Stimulated activated CD4-positive, alpha-beta T cell treated with anti-CD3 and anti-CD28 coated beads, Interleukin-4, amount 100 ng/mL, for 24 hours (primary cell): ENCODE measurements around the gene IARS1.

Source experiments
- DNase-seq: peaks from one replicate; pipeline ENCODE4 v3.0.0-alpha.2; 2020

Gene IARS1

DNA sequence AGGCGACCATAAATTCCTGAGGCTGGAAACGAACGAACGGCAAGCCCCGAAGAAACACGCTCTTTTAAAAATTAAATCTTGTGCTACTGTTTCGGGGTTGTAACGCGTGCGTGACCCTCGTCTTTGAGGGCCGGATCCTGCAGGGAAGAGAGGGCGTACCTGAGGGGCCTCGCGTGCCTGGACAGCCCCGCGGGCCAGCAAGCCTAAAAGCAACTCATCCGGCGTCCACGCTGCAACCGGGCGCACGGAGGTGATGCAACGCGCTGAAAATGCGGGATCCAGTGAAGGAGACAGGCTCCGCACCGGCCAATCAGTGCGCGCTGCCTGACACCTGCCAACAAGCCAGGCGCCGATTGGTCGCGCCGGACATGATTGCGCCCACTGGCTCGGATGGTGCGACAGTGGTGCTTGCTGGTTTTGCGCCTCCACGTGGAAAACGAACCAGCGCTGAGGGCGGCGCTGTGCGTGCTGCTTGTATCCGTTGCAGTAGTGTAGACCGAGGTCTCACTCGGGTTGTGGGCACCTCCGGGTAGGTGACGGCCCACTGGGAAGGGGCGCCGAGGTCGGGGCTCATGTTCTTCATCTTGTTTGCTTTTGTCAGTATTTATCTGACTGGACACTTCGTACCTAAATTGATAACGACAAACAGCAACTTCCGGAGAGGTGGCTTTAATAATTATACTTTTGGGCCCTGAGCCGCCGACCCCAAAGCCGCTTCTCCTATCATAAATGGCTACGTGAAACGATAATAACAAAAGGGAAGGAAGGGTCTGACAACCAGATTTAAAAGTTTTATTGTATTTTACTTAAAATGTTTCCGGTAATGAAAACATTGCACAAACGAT lies at the start of gene IARS1:
IARS1 (minus strand) TSS at position 246 of the 845 bp plus-strand sequence. CDS start 4,278 bp downstream, outside the sequence.
- DNase-seq, result peak; percentile 100

GRCh38 chr9:92342825-92343488 lies 49.5 kb upstream of the IARS1 start:
- DNase-seq, result no peak

- no peak for DNase-seq
Measured at GRCh38 chr9:92341578-92341977, 48.1 kb upstream of the IARS1 start.

DNA sequence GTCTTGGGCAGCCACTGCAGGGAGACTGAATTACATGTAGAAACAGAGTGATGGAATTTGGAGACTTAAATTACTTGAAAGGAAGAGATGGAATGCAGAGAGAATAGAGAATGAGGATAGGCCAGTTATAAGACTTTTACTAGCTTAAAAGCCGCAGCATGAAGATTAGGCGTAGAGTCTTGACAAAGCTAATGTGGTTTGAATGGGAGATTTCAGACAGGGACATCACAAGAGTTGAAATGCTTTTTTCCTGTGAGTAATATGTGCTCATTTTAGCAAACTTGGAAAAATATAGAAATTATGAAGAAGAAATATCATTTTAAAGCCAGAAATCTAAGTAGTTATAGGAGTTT lies 39.8 kb upstream of the IARS1 start:
- DNase-seq, result no peak

GRCh38 chr9:92332577-92333281 lies 39.2 kb upstream of the IARS1 start:
- DNase-seq, result no peak

GRCh38 chr9:92328225-92328624 lies 34.7 kb upstream of the IARS1 start:
- no peak for DNase-seq

DNA sequence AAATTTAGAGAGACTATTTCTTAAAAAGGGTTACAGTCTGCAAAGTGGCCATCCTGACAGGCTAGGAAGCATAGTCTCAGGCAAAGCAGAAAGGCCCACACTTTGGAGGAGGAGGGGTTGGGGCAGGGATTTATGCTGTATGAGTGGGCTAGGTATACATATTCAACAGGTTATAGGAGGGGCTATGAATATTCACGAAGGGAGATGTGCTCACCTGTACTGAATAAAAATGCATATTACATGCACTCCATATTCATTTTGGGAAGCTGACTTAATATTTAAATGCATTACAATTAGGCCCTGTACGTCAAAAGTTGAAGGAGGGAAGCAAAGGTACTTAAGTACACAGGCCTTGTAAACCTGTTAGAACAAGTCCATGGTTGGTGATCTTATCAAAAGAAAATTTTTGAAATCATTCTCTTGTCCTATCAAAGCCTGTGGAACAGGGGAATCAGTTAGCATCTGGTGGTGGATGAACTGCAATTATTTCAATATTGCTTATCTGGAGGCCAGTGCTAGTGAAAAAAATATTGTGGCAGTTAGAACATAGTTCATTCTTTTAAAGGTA lies 33.9 kb upstream of the IARS1 start:
- DNase-seq, result no peak

- no peak for DNase-seq
Measured at GRCh38 chr9:92325991-92326500, 32.5 kb upstream of the IARS1 start.

GRCh38 chr9:92325269-92325990 lies 31.9 kb upstream of the IARS1 start, which contains the start of the genes CENPP and NOL8:
TSS of gene CENPP (plus strand) at chr9:92325953.
TSS of gene NOL8 (minus strand) at chr9:92325350. CDS start at chr9:92324161, 1,189 bp downstream.
- peak; percentile 85 for DNase-seq

DNA sequence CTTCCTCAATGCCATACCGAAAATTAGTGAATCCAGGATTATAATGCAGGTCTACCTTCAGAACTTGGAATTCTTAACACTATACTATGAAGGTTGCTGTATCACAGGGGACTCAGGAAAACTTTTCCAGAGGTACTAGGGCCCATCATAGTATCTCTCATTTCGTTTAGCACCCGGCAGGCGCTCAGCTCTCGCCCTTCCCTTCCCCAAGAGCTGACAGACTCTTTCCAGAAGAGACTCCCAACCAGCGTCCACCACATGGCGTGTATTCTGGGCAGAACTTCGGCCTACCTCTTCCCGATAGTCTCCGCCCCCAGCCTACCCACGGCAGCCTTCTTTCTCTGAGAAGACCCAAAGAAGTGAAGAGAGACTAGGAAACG lies 31.4 kb upstream of the IARS1 start:
- DNase-seq, result no peak

DNA sequence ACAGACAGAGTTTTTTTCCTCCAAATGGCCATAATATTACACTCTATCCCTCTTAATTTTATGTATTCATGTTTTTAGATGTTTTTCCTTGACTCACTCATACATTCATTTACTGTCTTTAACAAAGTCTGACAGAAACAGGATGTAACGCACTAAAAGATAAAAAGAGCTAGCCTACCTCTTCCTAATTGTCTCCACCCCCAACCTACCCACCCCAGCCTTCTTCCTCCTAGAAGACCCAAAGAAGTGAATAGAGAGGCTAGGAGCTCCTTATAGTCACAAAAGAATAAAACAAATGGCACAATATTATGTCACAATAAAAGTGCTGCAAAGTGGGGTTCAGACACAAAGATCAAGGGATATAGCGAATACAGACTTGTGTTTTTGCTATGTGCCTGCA lies 30.9 kb upstream of the IARS1 start:
- no peak for DNase-seq

DNA sequence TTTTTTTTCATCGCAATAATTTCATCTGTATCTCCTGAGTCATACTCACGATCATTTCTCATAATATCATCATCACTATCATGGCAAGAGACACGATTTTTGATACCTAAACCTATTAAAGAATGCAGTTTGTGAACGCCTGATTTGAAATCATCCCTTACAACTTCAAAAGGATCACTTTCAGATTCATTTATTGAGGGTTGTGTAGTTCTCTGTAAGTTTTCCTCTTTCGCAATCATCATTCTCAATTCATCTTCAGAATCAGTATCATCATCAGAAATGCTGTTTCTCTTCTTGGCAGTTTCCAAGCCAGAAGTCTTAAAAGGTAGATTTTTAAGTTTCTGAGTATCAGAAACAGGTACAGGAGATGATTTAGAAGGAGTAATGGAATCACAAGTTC lies 22.0 kb upstream of the IARS1 start:
- DNase-seq, result no peak

GRCh38 chr9:92313624-92314012 lies 20.1 kb upstream of the IARS1 start:
- no peak for DNase-seq

DNA sequence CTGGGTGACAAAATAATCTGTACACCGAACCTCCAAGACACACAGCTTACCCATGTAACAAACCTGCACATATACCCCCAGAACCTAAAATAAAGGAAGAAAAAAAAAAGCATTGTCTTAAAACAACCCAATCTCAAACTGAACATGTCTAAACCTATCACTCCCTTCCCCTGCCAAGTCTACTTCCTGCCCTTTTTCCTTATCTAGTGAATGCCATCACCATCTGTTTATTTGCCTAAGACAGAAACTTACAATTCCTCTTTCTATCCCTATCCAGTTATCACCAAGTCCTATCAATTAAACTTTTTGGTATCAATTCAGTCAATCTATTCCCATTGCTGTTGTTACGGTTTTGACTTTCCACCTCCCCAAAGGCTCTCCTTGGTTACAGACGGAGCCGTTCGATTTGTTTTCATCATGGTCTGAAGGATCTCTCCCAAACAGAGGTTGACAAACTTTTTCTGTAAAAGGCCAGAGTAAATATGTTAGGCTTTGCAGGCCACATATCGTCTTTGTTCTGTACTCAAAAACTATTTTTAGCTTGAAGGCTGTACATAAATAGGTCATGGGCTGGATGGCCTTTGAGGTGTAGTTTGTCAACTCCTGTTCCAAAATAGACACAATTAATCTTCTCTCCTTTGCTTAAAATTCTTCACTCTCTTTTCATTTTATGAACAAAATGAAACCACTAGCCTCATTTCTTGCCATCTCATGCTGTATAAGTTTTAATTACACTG lies 19.6 kb upstream of the IARS1 start:
- no peak for DNase-seq

DNA sequence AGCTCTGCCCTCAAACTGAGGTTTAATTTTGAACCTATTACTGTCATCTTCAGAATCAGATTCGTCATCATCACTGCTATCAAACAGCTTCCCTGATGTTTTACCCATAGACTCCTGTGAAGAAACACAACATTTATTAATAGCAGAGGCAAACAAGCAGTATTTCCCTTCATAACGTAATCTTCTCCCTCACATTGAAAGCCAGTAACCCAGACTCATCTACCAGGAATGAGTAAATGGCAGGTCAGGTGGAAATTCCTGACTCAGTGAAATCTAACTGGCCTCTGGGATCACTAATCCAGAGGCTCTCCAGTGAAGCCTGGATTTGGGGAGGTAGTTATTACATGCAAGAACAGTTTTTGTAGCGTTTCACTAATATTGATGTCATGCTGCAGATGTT lies 17.1 kb upstream of the IARS1 start:
- no peak for DNase-seq

GRCh38 chr9:92308893-92309292 lies 15.4 kb upstream of the IARS1 start:
- DNase-seq, result no peak

DNA sequence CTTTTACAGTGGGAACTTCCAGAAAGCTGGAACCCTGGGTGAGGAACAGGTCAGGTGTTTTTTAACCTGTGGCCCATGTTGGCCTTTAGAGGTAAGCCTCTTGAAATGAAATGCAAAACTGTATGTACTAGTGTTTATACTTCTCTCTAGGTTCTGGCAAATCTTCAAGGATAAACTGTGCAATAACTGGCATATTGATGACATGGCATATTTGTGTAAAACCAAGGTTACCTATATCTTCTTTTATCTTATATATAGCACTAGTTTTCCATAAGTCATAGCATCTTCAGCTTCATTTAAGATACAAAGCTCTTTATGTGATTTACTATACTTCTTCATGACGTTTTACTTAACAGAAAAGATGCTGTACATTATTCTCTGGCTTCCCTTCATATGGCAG lies 7.4 kb upstream of the IARS1 start:
- DNase-seq, result no peak

DNA sequence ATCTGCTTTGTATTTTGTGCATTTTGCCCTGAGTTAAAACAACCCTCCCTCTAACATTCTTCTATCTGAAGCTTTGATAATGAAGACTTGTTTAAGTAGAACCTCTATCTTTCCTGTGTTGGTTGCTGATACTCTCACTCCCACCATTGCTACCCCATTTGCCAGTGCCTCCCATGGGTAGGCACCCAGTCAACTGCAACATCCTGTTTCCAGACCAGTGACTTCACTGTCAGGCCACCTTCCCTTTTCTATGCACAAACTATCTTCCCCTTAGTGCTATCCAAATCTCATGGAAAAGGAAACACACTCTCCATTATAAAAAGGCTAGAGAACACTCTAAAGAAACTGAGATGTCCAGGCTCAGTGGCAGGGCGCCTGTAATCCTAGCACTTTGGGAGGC lies 5.6 kb upstream of the IARS1 start:
- DNase-seq, result no peak

DNA sequence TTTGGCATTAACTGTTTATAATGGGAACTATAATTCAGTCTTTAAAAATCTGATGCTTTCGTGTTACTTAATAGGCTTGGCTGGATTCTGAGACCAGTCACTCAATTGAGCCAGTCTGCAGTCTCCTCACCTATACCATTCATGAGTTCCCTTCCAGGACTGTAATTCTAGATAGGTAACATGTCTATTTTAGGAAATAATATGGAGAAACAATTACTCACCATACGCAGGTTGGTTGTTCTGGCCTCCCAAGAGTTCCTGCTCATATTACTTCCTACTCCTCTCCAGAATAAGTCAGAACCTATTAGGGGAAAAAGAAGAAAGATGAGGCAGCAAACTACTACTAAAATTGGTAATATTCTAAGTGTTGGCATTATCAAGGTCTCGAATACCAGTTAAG lies 4.5 kb upstream of the IARS1 start:
- DNase-seq, result no peak

- DNase-seq, result no peak
Measured at GRCh38 chr9:92297611-92298010, 4.1 kb upstream of the IARS1 start.

- DNase-seq, result no peak
Measured at GRCh38 chr9:92295827-92296258, 2.3 kb upstream of the IARS1 start.
